ENCODE data around the gene LLGL2. TPM values are rescaled to one million over a fixed set of nuclear protein-coding genes. Genes with fewer than 3 reads are reported as not detected.

The LLGL2 gene
- total and polyA plus RNA-seq, 2 experiments from 2014 or later, result 35.2 to 40.3 TPM

GRCh38 chr17:75535871-75536270, 10.4 kb downstream of the LLGL2 start:
- TF ChIP-seq CTCF (IDR thresholded peaks at IDR 0.05; ENCODE audit: low read depth, low read length), result no peak
- H3K27ac ChIP-seq, result no peak overlapping the region
- DNase-seq (ENCODE audit: low read depth in 1 of 2, low spot score in 1 of 2), result no peak
- H3K4me3 ChIP-seq, result no peak overlapping the region
- H3K27me3 ChIP-seq, result no peaks in the 10 kb centered on the region
- no peaks in the 10 kb centered on the region for H3K4me1 ChIP-seq (ENCODE audit: low read depth)
- H3K9me3 ChIP-seq (ENCODE audit: low read depth), result no peaks in the 10 kb centered on the region
- no peaks in the 10 kb centered on the region for H3K36me3 ChIP-seq

GRCh38 chr17:75536366-75536765, 10.9 kb downstream of the LLGL2 start:
- no peak overlapping the region for H3K27ac ChIP-seq
- no peaks in the 10 kb centered on the region for H3K9me3 ChIP-seq (ENCODE audit: low read depth)
- no peak overlapping the region for H3K4me3 ChIP-seq

GRCh38 chr17:75539967-75540729, 14.7 kb downstream of the LLGL2 start:
- Histone ChIP-seq H3K27ac (no peak overlapping the region), H3K9me3 (ENCODE audit: low read depth) (no peaks in the 10 kb centered on the region), H3K36me3 (no peaks in the 10 kb centered on the region), H3K4me3 (no peak overlapping the region), H3K27me3 (no peaks in the 10 kb centered on the region), H3K4me1 (ENCODE audit: low read depth) (peaks cover 5% of the 10 kb centered on the region)
- TF ChIP-seq CTCF (IDR thresholded peaks at IDR 0.05; ENCODE audit: low read depth, low read length), result no peak
- peak in 1 of 2 donors; percentile 24 for DNase-seq (ENCODE audit: low read depth in 1 of 2, low spot score in 1 of 2)

More at GRCh38 chr17:75536366-75536765, 10.9 kb downstream of the LLGL2 start:
- Histone ChIP-seq H3K27me3 (no peaks in the 10 kb centered on the region), H3K36me3 (no peaks in the 10 kb centered on the region), H3K4me1 (ENCODE audit: low read depth) (peaks cover 4% of the 10 kb centered on the region)
- TF ChIP-seq CTCF (IDR thresholded peaks at IDR 0.05; ENCODE audit: low read depth, low read length), result no peak
- DNase-seq (ENCODE audit: low read depth in 1 of 2, low spot score in 1 of 2), result no peak

- peaks cover 5% of the 10 kb centered on the region for H3K4me1 ChIP-seq (ENCODE audit: low read depth)
- TF ChIP-seq CTCF (IDR thresholded peaks at IDR 0.05; ENCODE audit: low read depth, low read length), result no peak
Observed at GRCh38 chr17:75540923-75541503, 15.5 kb downstream of the LLGL2 start.

GRCh38 chr17:75542229-75542628, 16.7 kb downstream of the LLGL2 start:
- Histone ChIP-seq H3K27me3 (no peaks in the 10 kb centered on the region), H3K4me1 (ENCODE audit: low read depth) (peaks cover 5% of the 10 kb centered on the region), H3K9me3 (ENCODE audit: low read depth) (no peaks in the 10 kb centered on the region), H3K4me3 (no peak overlapping the region), H3K36me3 (no peaks in the 10 kb centered on the region), H3K27ac (no peak overlapping the region)
- TF ChIP-seq CTCF (IDR thresholded peaks at IDR 0.05; ENCODE audit: low read depth, low read length), result no peak
- DNase-seq (ENCODE audit: low read depth in 1 of 2, low spot score in 1 of 2), result no peak

More at GRCh38 chr17:75540923-75541503, 15.5 kb downstream of the LLGL2 start:
- Histone ChIP-seq H3K36me3 (no peaks in the 10 kb centered on the region), H3K4me3 (no peak overlapping the region), H3K27me3 (no peaks in the 10 kb centered on the region), H3K27ac (no peak overlapping the region), H3K9me3 (ENCODE audit: low read depth) (no peaks in the 10 kb centered on the region)
- no peak for DNase-seq (ENCODE audit: low read depth in 1 of 2, low spot score in 1 of 2)

Measured in cardiac muscle cell (in vitro differentiated cells and primary cell).